BJ (cell line): ENCODE results near the gene WDR38. TPM values are rescaled to one million over a fixed set of nuclear protein-coding genes. Genes with fewer than 3 reads are reported as not detected.
A peak's percentile ranks its signal among the peaks of the same experiment; 100 is the strongest.

ENCODE experiments used
- CTCF ChIA-PET: fragments of 350-600 bp; formaldehyde crosslinking; extraction: SDS; loops from one replicate; lab custom pipeline; 2021; ENCODE audit warnings: antibody characterized with exemption, inconsistent platforms; lab: Yijun Ruan, JAX
- POLR2A ChIA-PET: fragments of 300-600 bp; sonication (Branson Sonifier 250); formaldehyde crosslinking; extraction: SDS; loops from one replicate; lab custom pipeline; 2021; ENCODE audit warnings: antibody characterized with exemption; lab: Charles Lee
- DNase-seq: peaks from one replicate; pipeline ENCODE4 v3.0.0-alpha.2; 2011; ENCODE audit warnings: low read depth
- H3K27me3 ChIP-seq: 2 replicates; pipeline ENCODE4 v1.6.0; 2011; ENCODE audit warnings: low read length; ENCODE audit not compliant: control insufficient read depth, insufficient read depth
- H3K36me3 ChIP-seq: 2 replicates; pipeline ENCODE4 v1.5.1; 2011; ENCODE audit warnings: low read length; ENCODE audit not compliant: control insufficient read depth, insufficient read depth
- H3K4me3 ChIP-seq: 2 replicates; pipeline ENCODE4 v1.5.1; 2011; ENCODE audit warnings: low read depth, mild to moderate bottlenecking, control low read depth, low read length
- polyA plus RNA-seq: library from polyadenylated mRNA; depleted of rRNA; stranded (reverse); fragments of >200 nt; gene quantifications from 2 replicates; pipeline ENCODE4 v1.2.3, GENCODE V29; 2011
- TF ChIP-seq, protein P1 (sequence below): IDR thresholded peaks from 2 replicates; pipeline ENCODE4 v1.5.1; 2011; ENCODE audit warnings: low read depth, mild to moderate bottlenecking, control low read depth, inconsistent platforms, low read length, moderate library complexity; ENCODE audit not compliant: insufficient read depth

The WDR38 gene
- polyA plus RNA-seq, 1 experiment: not detected

DNA sequence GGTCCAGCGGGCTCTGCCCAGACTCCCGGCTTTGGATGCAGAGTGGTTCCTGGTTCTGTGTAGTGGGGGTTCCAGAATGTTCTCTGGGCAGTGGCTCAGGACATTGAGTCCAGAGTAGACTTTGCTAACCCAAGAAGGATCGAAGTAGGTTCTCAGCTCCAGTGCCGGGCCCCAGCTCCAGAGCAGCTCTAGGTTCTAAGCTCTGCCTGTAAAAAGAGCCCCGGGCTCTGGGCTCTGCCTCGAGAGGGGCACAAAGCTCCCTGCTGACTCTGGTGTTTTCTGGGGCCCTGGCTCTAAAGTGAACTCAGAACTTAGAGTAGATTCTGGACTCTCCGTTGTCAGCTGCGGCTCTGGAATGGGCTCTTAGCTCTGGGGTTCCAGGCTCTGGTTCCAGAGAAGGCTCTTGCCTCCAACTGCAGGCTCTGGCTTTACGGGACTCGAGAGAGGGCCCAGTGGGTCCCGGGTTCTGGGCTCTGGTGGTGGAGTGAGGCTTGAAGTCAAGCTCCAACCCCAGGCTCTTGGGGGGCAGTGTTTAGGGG is 414 bp downstream of the WDR38 start:
- POLR2A ChIA-PET: no interaction called here
- H3K4me3 ChIP-seq: peak overlapping the region; percentile 46

DNA sequence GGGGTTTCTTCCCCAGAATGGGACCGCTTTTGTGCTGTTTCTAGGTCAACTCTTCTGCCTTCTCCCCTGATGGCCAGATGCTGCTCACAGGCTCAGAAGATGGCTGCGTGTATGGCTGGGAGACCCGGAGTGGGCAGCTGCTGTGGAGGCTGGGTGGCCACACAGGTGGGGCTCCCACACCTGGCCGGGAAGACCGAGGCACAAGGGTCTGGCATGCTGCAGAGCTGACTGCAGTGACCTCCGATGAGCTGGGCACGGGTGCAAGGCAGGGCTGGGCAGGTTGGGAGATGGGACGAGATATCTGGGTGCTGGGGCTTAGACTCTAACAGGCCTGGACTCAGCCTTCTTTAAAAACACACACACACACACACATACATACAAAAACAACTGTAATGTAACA is 901 bp downstream of the WDR38 start:
- Histone ChIP-seq H3K36me3 (peaks cover 21% of the 10 kb centered on the region), H3K4me3 (no peak overlapping the region), H3K27me3 (0 out of 2 replicates have a peak, but pooled peaks cover 2% of the 10 kb centered on the region)
- POLR2A ChIA-PET: no interaction called here
- TF ChIP-seq, protein P1, sequence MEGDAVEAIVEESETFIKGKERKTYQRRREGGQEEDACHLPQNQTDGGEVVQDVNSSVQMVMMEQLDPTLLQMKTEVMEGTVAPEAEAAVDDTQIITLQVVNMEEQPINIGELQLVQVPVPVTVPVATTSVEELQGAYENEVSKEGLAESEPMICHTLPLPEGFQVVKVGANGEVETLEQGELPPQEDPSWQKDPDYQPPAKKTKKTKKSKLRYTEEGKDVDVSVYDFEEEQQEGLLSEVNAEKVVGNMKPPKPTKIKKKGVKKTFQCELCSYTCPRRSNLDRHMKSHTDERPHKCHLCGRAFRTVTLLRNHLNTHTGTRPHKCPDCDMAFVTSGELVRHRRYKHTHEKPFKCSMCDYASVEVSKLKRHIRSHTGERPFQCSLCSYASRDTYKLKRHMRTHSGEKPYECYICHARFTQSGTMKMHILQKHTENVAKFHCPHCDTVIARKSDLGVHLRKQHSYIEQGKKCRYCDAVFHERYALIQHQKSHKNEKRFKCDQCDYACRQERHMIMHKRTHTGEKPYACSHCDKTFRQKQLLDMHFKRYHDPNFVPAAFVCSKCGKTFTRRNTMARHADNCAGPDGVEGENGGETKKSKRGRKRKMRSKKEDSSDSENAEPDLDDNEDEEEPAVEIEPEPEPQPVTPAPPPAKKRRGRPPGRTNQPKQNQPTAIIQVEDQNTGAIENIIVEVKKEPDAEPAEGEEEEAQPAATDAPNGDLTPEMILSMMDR: no peak
- no peak for DNase-seq
- CTCF ChIA-PET: interaction anchor here (0.9 to 36.1 kb wide), 15 partner anchors 9 to 515 kb away, joined by 3 to 1161 read pairs (median 16); partner anchors contain the start of genes ARPC5L, NR6A1, OLFML2A and RPL35

More for the DNA sequence above, 414 bp downstream of the WDR38 start:
- H3K27me3 ChIP-seq: peaks cover 3% of the 10 kb centered on the region; the same call in 1 of the 2 replicates
- peaks cover 18% of the 10 kb centered on the region for H3K36me3 ChIP-seq
- TF ChIP-seq, protein P1: no peak
- DNase-seq: no peak
- CTCF ChIA-PET: interaction anchor here (0.6 to 36.1 kb wide), 28 partner anchors 9 to 531 kb away, joined by 3 to 1161 read pairs (median 7); partner anchors contain the start of genes ARPC5L, NR6A1, OLFML2A and RPL35

DNA sequence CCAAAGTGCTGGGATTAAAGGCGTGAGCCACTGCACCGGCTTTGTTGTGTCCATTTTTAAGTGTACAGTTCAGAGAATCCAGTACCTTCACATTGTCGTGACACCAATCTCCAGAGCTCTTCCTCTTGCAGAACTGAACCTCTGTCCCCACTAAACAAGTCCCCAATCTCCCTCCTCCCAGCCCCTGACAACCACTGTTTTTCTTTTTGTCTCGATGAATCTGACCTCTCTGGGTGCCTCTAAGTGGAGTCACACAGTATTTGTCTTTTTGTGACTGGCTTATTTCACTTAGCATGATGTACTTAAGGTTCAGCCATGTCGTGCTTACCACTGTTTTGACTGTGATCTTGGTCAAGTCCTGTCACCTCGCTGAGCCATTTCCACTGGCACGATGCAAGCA is 1.6 kb downstream of the WDR38 start:
- TF ChIP-seq, protein P1: no peak
- H3K27me3 ChIP-seq: 0 out of 2 replicates have a peak, but pooled peaks cover 2% of the 10 kb centered on the region
- H3K36me3 ChIP-seq: peaks cover 26% of the 10 kb centered on the region
- no peak overlapping the region for H3K4me3 ChIP-seq
- DNase-seq: no peak
- POLR2A ChIA-PET: no interaction called here
- CTCF ChIA-PET: interaction anchor here (0.9 to 36.1 kb wide), 5 partner anchors 8 to 79 kb away, joined by 3 to 1161 read pairs (median 50); partner anchors contain the start of genes ARPC5L, NR6A1, OLFML2A and RPL35

DNA sequence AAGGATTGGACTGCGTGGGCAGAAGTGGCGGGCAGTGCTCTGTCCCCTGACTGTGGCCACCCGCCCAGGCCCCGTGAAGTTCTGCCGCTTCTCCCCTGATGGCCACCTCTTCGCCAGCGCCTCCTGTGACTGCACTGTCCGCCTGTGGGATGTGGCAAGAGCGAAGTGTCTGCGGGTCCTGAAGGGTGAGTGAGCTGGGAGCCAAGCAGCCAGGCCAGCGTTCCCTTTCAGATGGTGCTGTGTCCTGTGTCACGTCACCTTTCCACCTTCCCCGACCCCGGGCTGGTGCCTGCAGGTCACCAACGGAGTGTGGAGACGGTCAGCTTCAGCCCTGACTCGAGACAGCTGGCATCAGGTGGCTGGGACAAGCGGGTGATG is 2.3 kb downstream of the WDR38 start:
- Histone ChIP-seq H3K36me3 (peaks cover 32% of the 10 kb centered on the region), H3K4me3 (no peak overlapping the region), H3K27me3 (0 out of 2 replicates have a peak, but pooled peaks cover 2% of the 10 kb centered on the region)
- ChIA-PET CTCF (interaction anchor here (5.5 to 36.1 kb wide), 3 partner anchors 17 to 79 kb away, joined by 46 to 1161 read pairs (median 236); partner anchors contain the start of genes NR6A1 and OLFML2A), POLR2A (no interaction called here)
- TF ChIP-seq, protein P1: no peak
- no peak for DNase-seq
